ENCODE results near the gene KLK8.

KLK8 gene

GRCh38 chr19:51001515-51001914 lies at the start of gene KLK8:
Gene KLK8 (minus strand): TSS chr19:51001604. CDS start chr19:51001167, 437 bp downstream.
- no peak for DNase-seq

- no peak for DNase-seq
These were observed 45.6 kb upstream of the KLK8 start for GRCh38 chr19:51047031-51047335.

- DNase-seq = no peak
These were observed 42.9 kb upstream of the KLK8 start for GRCh38 chr19:51044327-51044726.

GRCh38 chr19:51043497-51043896 lies 42.1 kb upstream of the KLK8 start:
- DNase-seq = no peak

GRCh38 chr19:51040151-51040550 lies 38.7 kb upstream of the KLK8 start:
- DNase-seq = no peak

- no peak for DNase-seq
These were observed 35.1 kb upstream of the KLK8 start for GRCh38 chr19:51036519-51036918.

GRCh38 chr19:51034704-51035103 lies 33.3 kb upstream of the KLK8 start, which contains the start of gene KLK12:
Gene KLK12 (minus strand): TSS chr19:51035002. CDS start chr19:51034621, 381 bp downstream.
- no peak for DNase-seq

- no peak for DNase-seq
These were observed 30.4 kb upstream of the KLK8 start for GRCh38 chr19:51031880-51032225.

- DNase-seq = no peak
These were observed 29.9 kb upstream of the KLK8 start for GRCh38 chr19:51031220-51031879.

- DNase-seq = no peak
These were observed 29.2 kb upstream of the KLK8 start for GRCh38 chr19:51030631-51031030.

GRCh38 chr19:51029718-51030117 lies 28.3 kb upstream of the KLK8 start:
- DNase-seq = no peak

GRCh38 chr19:51027873-51028272 lies 26.5 kb upstream of the KLK8 start:
- no peak for DNase-seq

- DNase-seq = no peak
These were observed 25.9 kb upstream of the KLK8 start for GRCh38 chr19:51027126-51027806.

GRCh38 chr19:51026554-51026831 lies 25.1 kb upstream of the KLK8 start, which contains the start of gene KLK11:
Gene KLK11 (minus strand): TSS chr19:51026616. CDS start chr19:51025631, 985 bp downstream.
- DNase-seq = no peak

GRCh38 chr19:51025809-51026553 lies 24.6 kb upstream of the KLK8 start:
- no peak for DNase-seq

- no peak for DNase-seq
These were observed 24.0 kb upstream of the KLK8 start for GRCh38 chr19:51025401-51025800.

- DNase-seq = no peak
These were observed 23.5 kb upstream of the KLK8 start for GRCh38 chr19:51024924-51025323.

- no peak for DNase-seq
These were observed 22.5 kb upstream of the KLK8 start for GRCh38 chr19:51023946-51024345.

- DNase-seq = no peak
These were observed 21.1 kb upstream of the KLK8 start for GRCh38 chr19:51022526-51022925.

- peak in 1 of 2 experiments; percentile 35 for DNase-seq
These were observed 19.7 kb upstream of the KLK8 start for GRCh38 chr19:51020988-51021651.

GRCh38 chr19:51019544-51019925 lies 18.1 kb upstream of the KLK8 start, which contains the start of gene KLK10:
Gene KLK10 (minus strand): TSS chr19:51019709. CDS start chr19:51019130, 579 bp downstream.
- no peak for DNase-seq

- no peak for DNase-seq
These were observed 17.5 kb upstream of the KLK8 start for GRCh38 chr19:51018745-51019543.
